ENCODE measurements around the gene EHF. TPM values are rescaled to one million over a fixed set of nuclear protein-coding genes. Genes with fewer than 3 reads are reported as not detected.

Gene EHF
- total and polyA plus RNA-seq, 2 of the 13 experiments (the other 11 are each of a cell fraction or from before 2014, with no cell fraction given): 0.04 to 0.46 TPM

DNA sequence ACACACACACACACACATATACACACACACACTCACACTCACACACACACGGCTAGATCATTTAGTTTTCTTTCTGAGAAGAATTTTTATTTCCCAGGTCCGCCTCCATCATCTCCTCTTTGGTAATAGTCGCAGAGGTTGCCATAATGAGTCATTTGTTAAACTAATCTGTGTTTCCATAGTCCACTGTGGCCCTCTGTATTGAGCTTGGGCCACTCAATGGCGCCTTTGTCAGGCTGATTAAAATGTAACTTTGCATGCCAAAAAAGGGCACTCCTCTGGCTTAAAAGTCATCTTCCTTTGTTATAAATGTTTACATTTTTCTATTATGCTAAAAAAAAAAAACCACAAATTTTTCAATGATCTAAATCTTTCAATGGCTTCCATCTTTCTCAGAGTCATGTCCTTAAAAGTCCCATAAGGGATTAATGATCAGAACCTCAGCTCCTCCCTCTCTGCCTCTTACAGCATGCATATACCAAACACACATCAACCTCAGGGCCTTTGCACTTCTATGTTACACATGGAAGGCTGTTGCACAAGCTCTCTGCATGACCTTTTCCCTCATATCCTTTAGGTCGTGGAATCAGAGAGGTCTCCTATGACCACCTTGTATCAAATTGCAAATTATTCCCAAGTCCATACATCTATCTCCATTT is 35.3 kb downstream of the EHF start (continued):
- TF ChIP-seq, protein P1, sequence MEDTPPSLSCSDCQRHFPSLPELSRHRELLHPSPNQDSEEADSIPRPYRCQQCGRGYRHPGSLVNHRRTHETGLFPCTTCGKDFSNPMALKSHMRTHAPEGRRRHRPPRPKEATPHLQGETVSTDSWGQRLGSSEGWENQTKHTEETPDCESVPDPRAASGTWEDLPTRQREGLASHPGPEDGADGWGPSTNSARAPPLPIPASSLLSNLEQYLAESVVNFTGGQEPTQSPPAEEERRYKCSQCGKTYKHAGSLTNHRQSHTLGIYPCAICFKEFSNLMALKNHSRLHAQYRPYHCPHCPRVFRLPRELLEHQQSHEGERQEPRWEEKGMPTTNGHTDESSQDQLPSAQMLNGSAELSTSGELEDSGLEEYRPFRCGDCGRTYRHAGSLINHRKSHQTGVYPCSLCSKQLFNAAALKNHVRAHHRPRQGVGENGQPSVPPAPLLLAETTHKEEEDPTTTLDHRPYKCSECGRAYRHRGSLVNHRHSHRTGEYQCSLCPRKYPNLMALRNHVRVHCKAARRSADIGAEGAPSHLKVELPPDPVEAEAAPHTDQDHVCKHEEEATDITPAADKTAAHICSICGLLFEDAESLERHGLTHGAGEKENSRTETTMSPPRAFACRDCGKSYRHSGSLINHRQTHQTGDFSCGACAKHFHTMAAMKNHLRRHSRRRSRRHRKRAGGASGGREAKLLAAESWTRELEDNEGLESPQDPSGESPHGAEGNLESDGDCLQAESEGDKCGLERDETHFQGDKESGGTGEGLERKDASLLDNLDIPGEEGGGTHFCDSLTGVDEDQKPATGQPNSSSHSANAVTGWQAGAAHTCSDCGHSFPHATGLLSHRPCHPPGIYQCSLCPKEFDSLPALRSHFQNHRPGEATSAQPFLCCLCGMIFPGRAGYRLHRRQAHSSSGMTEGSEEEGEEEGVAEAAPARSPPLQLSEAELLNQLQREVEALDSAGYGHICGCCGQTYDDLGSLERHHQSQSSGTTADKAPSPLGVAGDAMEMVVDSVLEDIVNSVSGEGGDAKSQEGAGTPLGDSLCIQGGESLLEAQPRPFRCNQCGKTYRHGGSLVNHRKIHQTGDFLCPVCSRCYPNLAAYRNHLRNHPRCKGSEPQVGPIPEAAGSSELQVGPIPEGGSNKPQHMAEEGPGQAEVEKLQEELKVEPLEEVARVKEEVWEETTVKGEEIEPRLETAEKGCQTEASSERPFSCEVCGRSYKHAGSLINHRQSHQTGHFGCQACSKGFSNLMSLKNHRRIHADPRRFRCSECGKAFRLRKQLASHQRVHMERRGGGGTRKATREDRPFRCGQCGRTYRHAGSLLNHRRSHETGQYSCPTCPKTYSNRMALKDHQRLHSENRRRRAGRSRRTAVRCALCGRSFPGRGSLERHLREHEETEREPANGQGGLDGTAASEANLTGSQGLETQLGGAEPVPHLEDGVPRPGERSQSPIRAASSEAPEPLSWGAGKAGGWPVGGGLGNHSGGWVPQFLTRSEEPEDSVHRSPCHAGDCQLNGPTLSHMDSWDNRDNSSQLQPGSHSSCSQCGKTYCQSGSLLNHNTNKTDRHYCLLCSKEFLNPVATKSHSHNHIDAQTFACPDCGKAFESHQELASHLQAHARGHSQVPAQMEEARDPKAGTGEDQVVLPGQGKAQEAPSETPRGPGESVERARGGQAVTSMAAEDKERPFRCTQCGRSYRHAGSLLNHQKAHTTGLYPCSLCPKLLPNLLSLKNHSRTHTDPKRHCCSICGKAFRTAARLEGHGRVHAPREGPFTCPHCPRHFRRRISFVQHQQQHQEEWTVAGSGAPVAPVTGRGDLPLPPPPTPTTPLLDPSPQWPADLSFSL (CRISPR knock-in tag; IDR thresholded peaks at IDR 0.05): peak; percentile 67
- TF ChIP-seq PPARG (CRISPR knock-in tag; conservative IDR thresholded peaks at IDR 0.05) (peak; percentile 95), MIXL1 (CRISPR knock-in tag; IDR thresholded peaks at IDR 0.05) (0 out of 2 replicates have a peak, but pooled peaks have one; percentile 25), MED1 (CRISPR knock-in tag; IDR thresholded peaks at IDR 0.05) (peak; percentile 48), RCOR2 (CRISPR knock-in tag; IDR thresholded peaks at IDR 0.05) (peak; percentile 99), ZNF761 (CRISPR knock-in tag; conservative IDR thresholded peaks at IDR 0.05) (no peak), NR2F6 (IDR thresholded peaks at IDR 0.05) (peak; percentile 68; the same call in 1 of the 2 replicates), NR2F6 (CRISPR knock-in tag; IDR thresholded peaks at IDR 0.05) (0 out of 2 replicates have a peak, but pooled peaks have one; percentile 56), GATAD2A (CRISPR knock-in tag; IDR thresholded peaks at IDR 0.05) (peak; percentile 36; the same call in 1 of the 2 replicates), FOXP1 (IDR thresholded peaks at IDR 0.05) (no peak), FOXP1 (CRISPR knock-in tag; IDR thresholded peaks at IDR 0.05) (0 out of 2 replicates have a peak, but pooled peaks have one; percentile 4), ZNF20 (CRISPR knock-in tag; IDR thresholded peaks at IDR 0.05) (no peak), CCDC6 (CRISPR knock-in tag; IDR thresholded peaks at IDR 0.05) (no peak), SMARCE1 (IDR thresholded peaks at IDR 0.05; ENCODE audit: borderline replicate concordance) (no peak), ATF1 (CRISPR knock-in tag; IDR thresholded peaks at IDR 0.05) (0 out of 2 replicates have a peak, but pooled peaks have one; percentile 36), KAT8 (CRISPR knock-in tag; IDR thresholded peaks at IDR 0.05) (no peak), SKI (IDR thresholded peaks at IDR 0.05; ENCODE audit: partially characterized antibody) (no peak), FOSL1 (CRISPR knock-in tag; IDR thresholded peaks at IDR 0.05; ENCODE audit: borderline replicate concordance) (peak; percentile 76; the same call in 1 of the 2 replicates), NFRKB (IDR thresholded peaks at IDR 0.05) (peak; percentile 19; the same call in 1 of the 2 replicates), MAF1 (CRISPR knock-in tag; IDR thresholded peaks at IDR 0.05; ENCODE audit: borderline replicate concordance) (no peak), ZNF317 (CRISPR knock-in tag; IDR thresholded peaks at IDR 0.05) (peak; percentile 85; the same call in 1 of the 2 replicates)
- TF ChIP-seq, protein P2, sequence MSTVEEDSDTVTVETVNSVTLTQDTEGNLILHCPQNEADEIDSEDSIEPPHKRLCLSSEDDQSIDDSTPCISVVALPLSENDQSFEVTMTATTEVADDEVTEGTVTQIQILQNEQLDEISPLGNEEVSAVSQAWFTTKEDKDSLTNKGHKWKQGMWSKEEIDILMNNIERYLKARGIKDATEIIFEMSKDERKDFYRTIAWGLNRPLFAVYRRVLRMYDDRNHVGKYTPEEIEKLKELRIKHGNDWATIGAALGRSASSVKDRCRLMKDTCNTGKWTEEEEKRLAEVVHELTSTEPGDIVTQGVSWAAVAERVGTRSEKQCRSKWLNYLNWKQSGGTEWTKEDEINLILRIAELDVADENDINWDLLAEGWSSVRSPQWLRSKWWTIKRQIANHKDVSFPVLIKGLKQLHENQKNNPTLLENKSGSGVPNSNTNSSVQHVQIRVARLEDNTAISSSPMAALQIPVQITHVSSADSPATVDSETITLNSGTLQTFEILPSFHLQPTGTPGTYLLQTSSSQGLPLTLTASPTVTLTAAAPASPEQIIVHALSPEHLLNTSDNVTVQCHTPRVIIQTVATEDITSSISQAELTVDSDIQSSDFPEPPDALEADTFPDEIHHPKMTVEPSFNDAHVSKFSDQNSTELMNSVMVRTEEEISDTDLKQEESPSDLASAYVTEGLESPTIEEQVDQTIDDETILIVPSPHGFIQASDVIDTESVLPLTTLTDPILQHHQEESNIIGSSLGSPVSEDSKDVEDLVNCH (CRISPR knock-in tag; IDR thresholded peaks at IDR 0.05): no peak
- TF ChIP-seq, protein P3, sequence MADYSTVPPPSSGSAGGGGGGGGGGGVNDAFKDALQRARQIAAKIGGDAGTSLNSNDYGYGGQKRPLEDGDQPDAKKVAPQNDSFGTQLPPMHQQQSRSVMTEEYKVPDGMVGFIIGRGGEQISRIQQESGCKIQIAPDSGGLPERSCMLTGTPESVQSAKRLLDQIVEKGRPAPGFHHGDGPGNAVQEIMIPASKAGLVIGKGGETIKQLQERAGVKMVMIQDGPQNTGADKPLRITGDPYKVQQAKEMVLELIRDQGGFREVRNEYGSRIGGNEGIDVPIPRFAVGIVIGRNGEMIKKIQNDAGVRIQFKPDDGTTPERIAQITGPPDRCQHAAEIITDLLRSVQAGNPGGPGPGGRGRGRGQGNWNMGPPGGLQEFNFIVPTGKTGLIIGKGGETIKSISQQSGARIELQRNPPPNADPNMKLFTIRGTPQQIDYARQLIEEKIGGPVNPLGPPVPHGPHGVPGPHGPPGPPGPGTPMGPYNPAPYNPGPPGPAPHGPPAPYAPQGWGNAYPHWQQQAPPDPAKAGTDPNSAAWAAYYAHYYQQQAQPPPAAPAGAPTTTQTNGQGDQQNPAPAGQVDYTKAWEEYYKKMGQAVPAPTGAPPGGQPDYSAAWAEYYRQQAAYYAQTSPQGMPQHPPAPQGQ (CRISPR knock-in tag; IDR thresholded peaks at IDR 0.05; ENCODE audit: borderline replicate concordance): no peak

All from HepG2 (cell line).